ENCODE measurements around the gene TENM4.
A peak's percentile ranks its signal among the peaks of the same experiment; 100 is the strongest.

Gene TENM4

DNA sequence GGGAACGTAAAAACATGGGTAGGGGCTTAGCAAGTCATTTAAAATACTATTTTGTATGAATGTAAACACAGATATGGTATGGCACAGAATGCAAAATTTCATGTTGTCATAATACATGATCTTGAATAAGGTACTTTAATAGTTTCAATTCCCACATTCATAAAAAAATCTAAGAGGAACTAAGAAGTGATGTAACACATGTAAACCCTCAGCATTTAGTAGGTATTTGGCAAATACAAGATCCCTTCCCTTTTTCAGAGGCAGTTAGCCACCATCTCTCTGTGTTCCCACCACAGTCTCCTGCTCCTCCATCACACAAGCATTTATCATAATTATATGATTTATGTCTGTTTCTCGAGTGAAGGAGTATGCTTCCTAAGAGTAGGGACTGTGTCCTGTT lies 251.8 kb downstream of the TENM4 start:
- DNase-seq (ENCODE audit: low read depth in 1 of 2, low spot score in 1 of 2) = no peak
- in situ Hi-C loops (cut with HindIII; ENCODE audit: low pct_unique_long_range_greater_than_20kb, low sequenced_read_pairs) = no loop called here
- TF ChIP-seq JUND (IDR thresholded peaks at IDR 0.05; ENCODE audit: low read depth) = no peak

DNA sequence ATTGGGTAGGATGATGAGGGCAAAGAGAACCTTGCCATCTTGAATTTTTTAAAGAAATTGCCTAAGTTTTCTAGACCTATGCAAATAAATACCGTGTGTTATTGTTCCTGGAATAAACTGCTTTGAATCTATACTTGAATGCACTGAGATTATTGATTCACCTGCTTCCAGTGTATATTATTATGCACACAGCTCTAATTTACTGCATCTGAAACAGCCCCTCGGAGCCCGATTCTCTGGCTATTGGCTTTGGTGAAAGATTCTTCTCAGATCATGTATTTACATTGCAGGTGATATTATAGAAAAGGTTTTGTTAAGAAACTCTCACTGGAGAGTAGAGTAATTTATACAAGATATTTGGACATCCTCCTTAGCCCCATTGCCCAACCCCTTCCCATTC lies 254.2 kb downstream of the TENM4 start:
- DNase-seq (ENCODE audit: low read depth in 1 of 2, low spot score in 1 of 2) = no peak
- in situ Hi-C loops (cut with HindIII; ENCODE audit: low pct_unique_long_range_greater_than_20kb, low sequenced_read_pairs) = no loop called here
- TF ChIP-seq JUND (IDR thresholded peaks at IDR 0.05; ENCODE audit: low read depth) = no peak

DNA sequence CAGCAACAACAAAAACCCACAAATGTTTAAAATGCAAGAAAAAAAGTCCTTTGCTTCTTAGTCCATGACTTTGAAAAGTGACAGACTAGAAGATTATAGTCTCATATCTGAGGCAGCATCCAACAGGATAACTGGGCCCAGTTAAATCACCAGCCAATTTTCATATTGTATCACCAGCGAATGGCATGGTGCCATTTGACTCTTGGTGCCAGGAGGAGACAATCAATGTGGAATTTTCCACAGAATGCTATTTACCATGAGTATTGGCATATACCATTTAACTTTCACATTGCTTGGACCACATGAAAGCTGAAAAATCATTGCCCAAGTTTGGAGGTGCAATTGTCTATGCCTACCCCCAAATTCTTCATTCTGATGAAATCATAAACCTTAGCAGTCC lies 255.5 kb downstream of the TENM4 start:
- in situ Hi-C loops (cut with HindIII; ENCODE audit: low pct_unique_long_range_greater_than_20kb, low sequenced_read_pairs) = no loop called here
- DNase-seq (ENCODE audit: low read depth in 1 of 2, low spot score in 1 of 2) = no peak
- no peak for TF ChIP-seq JUND (IDR thresholded peaks at IDR 0.05; ENCODE audit: low read depth)

DNA sequence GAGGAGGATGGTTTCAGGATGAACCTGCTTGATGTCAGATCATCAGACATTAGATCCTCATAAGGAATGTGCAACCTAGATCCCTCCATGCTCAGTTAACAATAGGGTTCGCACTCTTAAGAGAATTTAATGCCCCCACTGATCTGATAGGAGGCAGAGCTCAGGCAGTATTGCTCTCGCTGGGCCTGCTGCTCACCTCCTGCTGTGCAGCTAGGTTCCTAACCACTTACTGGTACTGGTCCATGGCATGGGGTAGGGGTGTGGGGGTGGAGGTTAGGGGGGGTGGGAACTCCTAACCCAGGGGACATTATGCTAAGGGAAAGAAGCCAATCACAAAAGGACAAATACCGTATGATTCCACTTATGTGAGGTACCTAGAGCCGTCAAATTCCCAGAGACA lies 256.5 kb downstream of the TENM4 start:
- in situ Hi-C loops (cut with HindIII; ENCODE audit: low pct_unique_long_range_greater_than_20kb, low sequenced_read_pairs) = no loop called here
- TF ChIP-seq JUND (IDR thresholded peaks at IDR 0.05; ENCODE audit: low read depth) = no peak
- no peak for DNase-seq (ENCODE audit: low read depth in 1 of 2, low spot score in 1 of 2)

DNA sequence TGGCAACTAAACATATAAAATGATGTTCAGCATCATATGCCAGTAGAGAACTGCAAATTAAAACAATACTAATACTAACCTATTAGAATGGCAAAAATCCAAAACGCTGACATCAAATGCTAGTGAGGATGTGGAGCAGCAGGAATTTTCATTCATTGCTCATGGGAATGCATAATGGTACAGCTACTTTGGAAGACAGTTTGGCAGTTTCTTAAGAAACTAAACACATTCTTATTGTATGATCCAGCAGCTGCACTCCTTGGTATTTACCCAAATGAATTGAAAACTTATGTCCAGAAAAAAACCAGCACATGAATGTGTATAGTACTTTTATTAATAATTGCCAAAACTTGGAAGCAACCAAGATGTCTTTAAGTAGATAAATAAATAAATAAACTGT lies 258.0 kb downstream of the TENM4 start:
- no peak for DNase-seq (ENCODE audit: low read depth in 1 of 2, low spot score in 1 of 2)
- TF ChIP-seq JUND (IDR thresholded peaks at IDR 0.05; ENCODE audit: low read depth) = no peak
- in situ Hi-C loops (cut with HindIII; ENCODE audit: low pct_unique_long_range_greater_than_20kb, low sequenced_read_pairs) = no loop called here

DNA sequence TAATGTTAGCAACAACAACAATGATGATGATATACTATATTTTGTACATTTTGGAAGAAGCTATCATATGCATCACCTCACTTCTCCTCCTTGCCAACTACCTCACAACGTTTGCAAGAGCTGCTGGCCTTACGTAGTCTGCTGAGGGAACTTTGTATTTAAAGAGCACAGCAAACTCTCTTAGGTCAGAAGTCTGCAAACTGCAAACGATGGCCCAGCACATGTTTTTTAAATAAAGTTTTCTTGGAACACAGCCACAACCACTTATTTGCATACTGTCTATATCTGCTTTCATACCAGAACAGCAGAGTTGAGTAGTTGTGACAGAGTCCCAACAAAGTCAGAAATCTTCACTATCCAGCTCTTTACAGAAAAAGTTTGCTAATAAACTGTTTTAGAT lies 261.7 kb downstream of the TENM4 start:
- in situ Hi-C loops (cut with HindIII; ENCODE audit: low pct_unique_long_range_greater_than_20kb, low sequenced_read_pairs) = no loop called here
- no peak for DNase-seq (ENCODE audit: low read depth in 1 of 2, low spot score in 1 of 2)
- TF ChIP-seq JUND (IDR thresholded peaks at IDR 0.05; ENCODE audit: low read depth) = no peak

DNA sequence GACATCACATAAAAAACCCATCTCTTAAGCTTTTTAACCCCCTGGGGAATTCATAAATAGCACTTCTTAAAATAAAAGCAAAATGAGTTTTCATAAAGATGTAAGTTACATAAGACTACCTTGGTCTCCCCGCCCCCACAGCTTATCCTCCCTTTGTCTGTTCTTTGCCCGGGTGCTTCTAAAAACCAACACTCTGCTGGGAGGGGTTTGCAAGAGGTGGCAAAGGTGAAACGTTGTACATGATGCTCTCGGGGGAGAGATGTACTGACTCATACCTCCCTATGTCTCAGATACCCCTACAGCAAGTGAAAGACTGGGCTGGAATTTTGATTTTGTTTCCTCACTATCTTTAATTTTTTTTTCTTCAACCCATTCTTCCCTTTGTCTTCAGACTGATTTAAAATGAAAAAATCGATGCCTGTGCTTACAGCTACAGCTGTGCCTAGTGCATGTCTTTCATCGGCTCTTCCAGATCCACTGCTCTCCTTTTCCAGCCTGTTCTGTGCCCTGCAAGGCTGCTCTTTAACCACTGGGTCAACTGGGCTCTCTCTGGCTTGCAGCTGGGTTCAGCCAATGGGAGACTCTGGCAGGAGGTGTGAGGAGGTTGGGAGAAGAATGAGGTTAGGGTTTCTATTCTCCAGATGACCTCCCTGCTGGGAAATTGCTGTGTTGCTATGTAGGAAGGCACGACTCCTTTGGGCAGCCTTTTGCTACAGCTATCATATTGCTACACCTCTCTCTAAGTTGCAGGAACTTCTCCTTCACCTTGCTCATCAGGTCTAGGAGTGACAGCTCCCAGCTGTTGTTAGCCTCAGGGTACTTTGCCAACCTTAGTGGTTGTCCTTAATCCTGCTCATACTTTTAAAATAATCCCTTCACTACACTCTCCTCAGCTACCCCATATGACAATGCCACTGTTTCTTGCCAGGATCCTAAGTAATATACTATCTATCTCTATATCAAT lies 266.5 kb downstream of the TENM4 start:
- in situ Hi-C loops (cut with HindIII; ENCODE audit: low pct_unique_long_range_greater_than_20kb, low sequenced_read_pairs) = no loop called here
- no peak for TF ChIP-seq JUND (IDR thresholded peaks at IDR 0.05; ENCODE audit: low read depth)
- no peak for DNase-seq (ENCODE audit: low read depth in 1 of 2, low spot score in 1 of 2)

DNA sequence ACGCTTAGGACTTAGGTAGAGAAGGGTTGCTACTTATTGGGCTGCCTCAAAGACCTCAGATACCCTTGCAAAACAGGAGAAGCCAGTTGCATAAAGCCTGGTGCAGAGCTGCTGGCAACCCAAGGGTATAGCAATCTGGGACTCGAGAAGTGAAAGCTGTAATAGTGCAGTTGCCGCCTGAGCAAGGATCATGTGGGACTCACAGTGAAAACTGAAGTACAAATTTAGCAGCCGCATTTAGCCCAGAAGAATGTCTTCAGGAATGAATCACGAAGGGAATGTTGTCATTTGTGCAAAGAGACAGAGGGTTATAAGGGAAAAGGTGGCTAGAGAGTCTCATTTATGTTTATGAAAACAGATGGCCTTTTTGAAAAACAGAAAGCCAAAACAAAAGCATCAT lies 267.2 kb downstream of the TENM4 start:
- in situ Hi-C loops (cut with HindIII; ENCODE audit: low pct_unique_long_range_greater_than_20kb, low sequenced_read_pairs) = no loop called here
- no peak for TF ChIP-seq JUND (IDR thresholded peaks at IDR 0.05; ENCODE audit: low read depth)
- no peak for DNase-seq (ENCODE audit: low read depth in 1 of 2, low spot score in 1 of 2)

DNA sequence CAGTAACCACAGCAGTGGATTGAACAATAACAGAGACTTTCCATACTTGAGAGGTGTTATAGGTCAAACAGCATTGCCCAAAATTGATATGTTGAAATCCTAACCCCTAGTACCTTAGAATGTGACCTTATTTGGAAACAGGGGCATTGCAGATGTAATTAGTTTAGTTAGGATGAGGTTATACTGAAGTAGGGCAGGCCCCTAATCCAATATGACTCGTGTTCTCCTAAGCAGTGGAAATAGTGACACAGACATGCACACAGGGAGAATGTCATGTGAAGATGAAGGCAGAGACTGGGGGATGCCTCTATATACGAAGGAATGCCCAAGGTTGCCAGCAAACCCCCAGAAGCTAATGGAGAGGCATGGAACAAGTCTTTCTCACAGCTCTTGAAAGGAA lies 270.5 kb downstream of the TENM4 start:
- no peak for DNase-seq (ENCODE audit: low read depth in 1 of 2, low spot score in 1 of 2)
- TF ChIP-seq JUND (IDR thresholded peaks at IDR 0.05; ENCODE audit: low read depth) = no peak
- in situ Hi-C loops (cut with HindIII; ENCODE audit: low pct_unique_long_range_greater_than_20kb, low sequenced_read_pairs) = no loop called here

DNA sequence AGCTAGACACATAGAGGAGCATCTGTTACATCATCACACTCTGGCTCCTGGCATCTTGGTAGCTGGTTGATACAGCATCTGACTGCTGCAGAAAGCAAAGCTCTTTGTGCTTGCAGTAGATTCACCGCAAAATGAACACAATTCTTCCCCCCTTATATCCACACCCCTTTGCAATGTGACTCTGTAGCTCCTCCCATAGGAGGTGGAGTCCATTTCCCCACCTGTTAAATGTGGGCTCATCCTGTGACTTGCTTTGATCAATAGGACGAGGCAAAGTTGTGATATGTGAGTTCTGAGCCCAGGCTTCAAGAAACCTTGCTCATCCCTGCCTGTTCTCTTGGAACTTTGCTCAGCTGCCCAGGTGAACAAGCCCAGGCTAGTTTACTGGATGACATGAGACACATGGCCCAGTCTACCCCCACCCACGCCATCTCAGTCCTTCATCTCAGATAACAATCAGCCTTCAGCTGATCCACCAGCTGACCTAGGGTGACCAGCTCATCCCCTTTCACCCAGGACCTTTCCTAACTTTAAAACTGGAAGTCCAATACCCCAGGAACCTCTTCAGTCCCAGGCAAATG lies 272.2 kb downstream of the TENM4 start:
- TF ChIP-seq JUND (IDR thresholded peaks at IDR 0.05; ENCODE audit: low read depth) = no peak
- in situ Hi-C loops (cut with HindIII; ENCODE audit: low pct_unique_long_range_greater_than_20kb, low sequenced_read_pairs) = no loop called here
- DNase-seq (ENCODE audit: low read depth in 1 of 2, low spot score in 1 of 2) = no peak

DNA sequence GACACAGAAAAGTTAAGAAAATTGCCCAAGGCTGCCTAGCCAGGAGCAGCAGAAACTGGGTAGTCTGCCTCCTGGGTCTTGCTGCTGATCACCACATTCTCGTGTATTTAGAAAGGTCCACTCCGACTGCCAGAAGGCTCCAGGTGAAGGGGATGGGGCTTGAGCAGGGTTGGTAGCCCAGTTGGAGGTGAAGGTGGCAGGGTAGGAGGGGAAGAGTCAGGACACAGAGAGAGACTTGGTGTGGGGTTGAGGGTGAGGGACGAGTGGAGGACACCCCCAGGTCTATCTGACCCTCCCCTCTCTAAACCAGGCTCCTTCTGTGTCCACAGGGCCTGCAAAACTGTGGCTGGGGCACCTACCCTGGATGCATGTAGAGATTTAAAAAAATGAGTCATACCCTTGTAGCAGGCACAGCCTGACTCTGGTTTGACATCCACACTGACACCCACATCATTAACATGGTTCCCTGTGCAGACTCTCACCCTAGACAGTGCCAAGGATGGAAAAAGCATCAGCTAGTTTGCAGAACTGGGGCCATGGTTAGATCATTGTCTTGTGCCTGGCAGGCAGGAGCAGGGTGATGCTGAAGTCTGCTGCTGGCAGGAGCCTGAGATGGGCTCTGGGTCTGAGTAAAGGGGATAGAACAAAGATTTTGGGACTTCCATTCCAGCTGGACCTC lies 273.2 kb downstream of the TENM4 start:
- TF ChIP-seq JUND (IDR thresholded peaks at IDR 0.05; ENCODE audit: low read depth) = no peak
- in situ Hi-C loops (cut with HindIII; ENCODE audit: low pct_unique_long_range_greater_than_20kb, low sequenced_read_pairs) = no loop called here
- no peak for DNase-seq (ENCODE audit: low read depth in 1 of 2, low spot score in 1 of 2)

DNA sequence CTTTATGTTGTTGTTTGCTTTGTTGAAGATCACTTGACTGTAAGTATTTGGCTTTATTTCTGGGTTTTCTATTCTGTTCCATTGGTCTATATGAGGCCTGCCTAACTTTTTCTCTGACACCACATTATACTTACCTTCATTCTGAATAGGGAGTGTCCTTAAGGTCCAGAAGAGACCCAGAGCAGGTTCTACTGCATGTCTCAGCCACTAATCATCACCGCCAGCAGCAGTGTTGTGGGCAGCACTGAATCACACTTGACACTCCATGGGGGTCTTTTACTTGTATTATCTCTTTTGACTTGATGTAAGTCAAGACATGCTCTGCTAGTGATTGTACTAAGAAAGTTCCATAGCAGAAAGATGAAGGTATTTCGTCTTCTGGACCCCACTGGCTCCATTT lies 274.9 kb downstream of the TENM4 start:
- TF ChIP-seq JUND (IDR thresholded peaks at IDR 0.05; ENCODE audit: low read depth) = no peak
- in situ Hi-C loops (cut with HindIII; ENCODE audit: low pct_unique_long_range_greater_than_20kb, low sequenced_read_pairs) = no loop called here
- DNase-seq (ENCODE audit: low read depth in 1 of 2, low spot score in 1 of 2) = no peak

DNA sequence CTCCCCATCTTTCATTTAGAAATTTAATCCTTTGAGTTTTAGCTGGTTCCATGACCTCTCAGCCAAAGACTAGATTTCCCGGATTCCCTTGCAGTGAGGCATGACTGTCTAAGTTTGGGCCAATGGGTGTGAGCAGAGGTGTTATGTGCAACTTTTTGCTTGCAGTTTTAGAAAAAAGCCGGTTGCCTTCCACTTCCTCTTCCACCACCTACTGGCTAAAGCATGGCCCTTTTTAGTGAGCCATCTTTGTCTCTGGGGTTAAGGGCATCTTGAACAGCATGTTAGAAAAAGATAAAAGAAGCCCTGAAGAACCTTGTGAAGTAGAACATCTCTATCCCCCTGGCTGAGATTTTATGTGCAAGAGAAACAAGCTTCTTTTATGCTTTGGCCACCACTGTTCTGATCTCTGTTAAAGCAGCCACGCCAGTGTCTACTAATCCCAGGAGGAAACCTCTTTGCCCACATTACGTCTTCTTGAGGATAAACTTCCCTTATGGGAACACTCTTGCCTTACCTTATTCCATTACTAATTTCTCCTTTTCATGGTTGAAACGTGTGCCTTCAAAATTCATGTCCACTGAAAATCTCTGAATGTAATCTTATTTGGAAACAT lies 279.9 kb downstream of the TENM4 start:
- TF ChIP-seq JUND (IDR thresholded peaks at IDR 0.05; ENCODE audit: low read depth) = no peak
- peak in 1 of 2 experiments; percentile 42 for DNase-seq (ENCODE audit: low read depth in 1 of 2, low spot score in 1 of 2)
- in situ Hi-C loops (cut with HindIII; ENCODE audit: low pct_unique_long_range_greater_than_20kb, low sequenced_read_pairs) = no loop called here

All from T47D (cell line).